Measurements from ENCODE around the gene MADD.
A peak's percentile ranks its signal among the peaks of the same experiment; 100 is the strongest.

The MADD gene

DNA sequence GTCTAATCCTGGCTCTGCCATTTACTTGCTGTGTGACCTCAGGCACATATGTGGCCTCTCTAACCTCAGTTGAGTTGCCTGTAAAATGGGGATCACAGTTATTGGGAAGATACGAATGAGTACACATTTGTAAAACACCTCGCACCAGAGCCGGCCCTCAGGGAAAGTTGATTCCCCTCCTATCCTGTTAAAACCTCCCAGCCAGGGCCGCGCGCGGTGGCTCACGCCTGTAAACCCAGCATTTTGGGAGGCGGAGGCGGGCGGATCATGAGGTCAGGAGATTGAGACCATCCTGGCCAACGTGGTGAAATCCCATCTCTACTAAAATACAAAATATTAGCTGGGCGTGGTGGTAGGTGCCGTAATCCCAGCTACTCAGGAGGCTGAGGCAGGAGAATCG is 90.4 kb downstream of the MADD start:
- DNase-seq, result no peak

DNA sequence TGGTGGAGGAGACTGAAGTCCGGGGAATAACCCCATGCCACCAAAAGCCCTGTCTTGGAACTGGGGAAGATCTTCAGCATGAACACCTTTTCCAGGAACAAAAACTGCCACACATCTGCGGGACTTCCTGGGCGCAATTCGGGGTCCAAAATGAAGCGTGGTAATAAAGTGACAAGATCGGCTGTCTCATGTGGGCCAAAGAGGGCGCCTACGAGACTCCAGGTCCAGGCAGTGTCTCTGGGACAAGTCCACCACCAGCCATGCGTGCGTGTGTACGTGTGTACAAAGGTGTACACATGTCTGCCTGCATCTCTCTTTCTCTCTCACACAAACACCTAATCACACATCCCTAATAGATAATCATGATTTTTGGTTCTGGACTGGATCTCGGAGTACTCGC is 91.5 kb downstream of the MADD start:
- DNase-seq, result no peak

DNA sequence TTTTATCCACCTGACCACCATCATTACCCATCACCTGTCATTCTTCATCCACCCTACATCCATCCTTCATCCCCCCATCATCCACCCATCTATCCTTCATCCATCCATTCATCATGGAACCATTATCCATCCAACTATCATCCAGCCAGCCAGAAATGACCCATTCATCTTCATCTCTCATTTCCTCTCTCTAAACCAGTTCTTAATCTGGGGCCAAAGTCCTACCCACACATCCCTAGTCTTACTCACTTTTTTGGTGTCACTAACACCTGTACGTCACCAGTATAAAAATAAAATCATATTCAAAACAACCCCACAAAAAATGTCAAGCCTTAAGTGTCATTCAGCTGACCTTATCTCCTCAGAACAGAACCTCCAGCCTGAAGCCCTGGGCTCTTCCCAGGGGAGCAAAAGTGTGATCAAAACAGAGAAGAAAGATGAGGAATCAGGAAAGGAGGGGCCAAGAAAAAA is 96.1 kb downstream of the MADD start:
- DNase-seq, result no peak

DNA sequence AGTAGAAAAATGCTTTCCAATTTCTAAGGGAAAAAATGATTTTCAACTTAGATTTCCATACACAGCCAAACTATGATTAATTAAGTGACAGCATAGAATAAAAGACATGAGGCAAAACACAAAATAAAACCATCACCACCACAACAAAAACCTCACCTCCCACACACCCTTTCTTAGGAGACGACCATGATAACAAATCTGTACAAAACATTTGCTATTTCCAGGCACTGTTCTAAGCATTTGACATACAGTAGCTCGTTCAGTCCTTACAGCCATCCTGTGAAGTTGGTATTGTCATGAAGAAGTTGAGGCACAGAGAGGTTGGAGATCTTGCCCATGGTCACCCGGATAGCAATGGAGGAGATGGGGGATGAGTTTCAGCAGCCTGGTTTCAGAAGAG is 99.7 kb downstream of the MADD start:
- DNase-seq, result no peak

DNA sequence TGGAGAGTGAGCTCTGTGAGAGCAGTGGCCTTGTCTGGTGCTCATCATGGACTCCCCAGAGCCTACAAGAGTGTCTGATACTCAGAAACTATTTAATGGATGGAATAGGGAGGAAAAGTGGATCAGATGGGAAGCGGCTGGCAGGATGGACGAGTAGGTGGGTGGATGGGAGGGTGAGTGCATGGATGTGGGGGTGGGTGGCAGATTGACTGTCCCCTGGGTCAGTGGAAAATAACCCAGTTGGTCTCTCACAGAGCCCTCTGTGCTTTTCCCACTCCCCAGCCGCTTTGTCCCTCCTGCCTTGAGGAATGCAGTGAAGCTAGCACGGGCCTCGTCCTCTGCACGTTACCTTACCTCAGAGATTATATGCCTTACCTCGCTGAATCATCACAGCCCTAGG is 102.5 kb downstream of the MADD start:
- DNase-seq, result no peak

DNA sequence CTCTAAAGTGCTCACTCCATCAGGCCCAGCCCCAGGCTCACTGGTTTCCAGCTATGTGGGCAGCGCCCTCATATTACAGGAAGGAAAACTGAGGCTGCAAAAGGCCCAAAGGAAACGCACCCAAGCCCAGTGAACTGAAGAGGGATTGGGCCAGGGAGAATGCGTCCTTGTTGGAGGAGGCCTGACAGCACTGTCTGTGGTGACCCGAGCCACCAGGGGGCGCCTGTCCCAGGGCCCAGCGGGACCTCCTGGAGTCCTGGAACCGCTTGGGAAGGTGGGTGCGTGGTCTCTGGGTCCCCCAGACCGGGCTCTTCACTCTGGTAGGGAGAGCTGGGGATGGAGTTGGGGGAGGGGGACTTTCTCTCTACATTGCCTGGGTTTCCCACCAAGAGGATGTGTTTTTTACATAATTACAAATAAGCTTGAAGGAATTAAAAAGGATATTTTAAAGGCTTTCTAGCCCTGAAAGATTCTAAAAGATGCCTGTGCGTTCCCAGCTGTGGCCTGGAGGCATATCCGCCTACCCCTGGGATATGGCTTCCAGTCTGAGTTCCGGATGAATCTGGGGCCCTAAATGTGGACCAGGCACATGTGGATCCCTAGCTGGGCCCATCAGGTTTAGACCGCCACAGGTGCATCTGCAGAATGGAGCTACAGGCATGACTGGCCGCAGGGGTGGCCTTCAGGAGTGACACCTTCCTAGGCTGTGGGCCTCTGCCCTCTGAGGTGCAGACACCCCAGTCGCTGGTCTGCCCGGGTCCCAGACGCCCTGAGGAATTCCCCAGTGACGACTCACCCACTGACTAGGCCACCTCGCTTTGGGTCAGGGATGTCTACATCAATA is 104.2 kb downstream of the MADD start:
- peak; percentile 9 for DNase-seq

DNA sequence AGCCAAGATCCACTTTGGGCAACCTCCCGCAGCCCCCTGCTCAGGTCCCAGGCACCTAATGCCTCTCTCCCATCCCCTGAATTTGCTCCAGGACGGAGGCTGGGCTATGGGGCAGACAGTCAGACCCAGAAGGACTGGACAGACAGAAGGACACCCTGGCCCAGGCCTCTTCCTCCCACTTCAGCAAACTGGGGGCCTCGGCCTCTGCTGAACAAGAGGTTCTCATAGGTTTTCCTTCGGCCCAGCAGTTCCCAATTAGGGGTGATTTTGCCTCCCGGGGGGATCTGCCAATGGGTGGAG is 104.7 kb downstream of the MADD start:
- no peak for DNase-seq

DNA sequence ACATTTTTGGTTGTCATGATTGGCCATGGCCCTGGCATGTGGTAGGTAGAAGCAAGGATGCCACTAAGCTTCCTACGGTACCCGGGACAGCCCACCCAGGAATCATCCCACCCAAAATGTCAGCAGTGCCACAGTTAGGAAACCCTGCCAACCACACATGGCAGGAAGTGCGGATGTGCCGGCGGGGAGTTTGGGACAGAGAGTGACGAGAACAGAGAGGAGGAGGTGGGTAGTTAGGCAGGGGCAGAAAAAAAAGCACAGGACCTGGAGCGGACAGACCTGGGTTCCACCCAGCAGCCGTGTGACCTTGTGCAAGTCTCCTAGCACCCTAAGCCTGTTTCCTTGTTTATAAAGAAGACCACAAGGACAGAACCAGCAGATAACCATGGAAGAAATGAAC is 105.1 kb downstream of the MADD start:
- no peak for DNase-seq

DNA sequence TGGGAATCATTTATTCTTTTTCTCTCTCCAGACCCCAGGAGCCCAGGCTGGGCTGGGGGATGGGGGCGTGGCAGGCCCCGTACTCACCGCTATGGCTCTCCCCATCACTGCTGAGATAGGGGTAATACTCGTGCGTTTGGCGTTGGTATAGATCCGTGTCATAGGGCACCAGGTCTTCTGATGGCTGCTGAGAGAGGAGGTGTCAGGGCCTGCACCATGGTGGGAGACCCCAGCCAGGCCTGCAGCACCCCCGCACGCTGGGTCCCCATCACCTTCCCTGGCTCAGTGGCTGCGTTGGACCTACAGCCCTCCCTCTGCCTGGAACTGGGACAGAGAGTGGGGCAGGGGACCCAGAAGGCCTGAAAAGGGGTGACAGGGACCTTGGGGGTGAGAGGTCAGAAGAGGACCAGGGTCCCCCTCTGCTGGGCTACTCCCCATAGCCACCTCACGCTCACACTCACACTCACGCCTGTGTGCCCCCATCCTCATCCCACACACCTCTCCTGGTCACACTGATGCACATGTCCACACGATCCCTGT is 105.7 kb downstream of the MADD start:
- DNase-seq, result no peak

DNA sequence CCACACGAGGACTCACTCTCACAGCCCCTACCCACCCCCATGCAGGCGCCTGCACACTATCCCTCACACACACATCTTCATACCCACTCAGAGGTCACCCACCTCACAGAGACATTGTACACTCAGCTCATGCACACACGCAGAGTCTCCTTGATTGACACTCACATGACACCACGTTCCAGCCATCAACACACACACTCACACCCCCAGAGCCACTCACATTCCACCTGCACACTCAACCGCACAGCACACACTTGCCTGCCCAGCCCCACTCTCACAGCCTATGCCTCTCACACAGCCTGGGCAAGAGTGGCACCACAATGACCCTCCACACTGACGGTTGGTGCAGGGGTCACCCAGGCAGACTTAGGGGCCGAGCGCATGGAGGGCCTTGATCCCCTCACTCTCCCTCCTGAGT is 106.2 kb downstream of the MADD start:
- no peak for DNase-seq

DNA sequence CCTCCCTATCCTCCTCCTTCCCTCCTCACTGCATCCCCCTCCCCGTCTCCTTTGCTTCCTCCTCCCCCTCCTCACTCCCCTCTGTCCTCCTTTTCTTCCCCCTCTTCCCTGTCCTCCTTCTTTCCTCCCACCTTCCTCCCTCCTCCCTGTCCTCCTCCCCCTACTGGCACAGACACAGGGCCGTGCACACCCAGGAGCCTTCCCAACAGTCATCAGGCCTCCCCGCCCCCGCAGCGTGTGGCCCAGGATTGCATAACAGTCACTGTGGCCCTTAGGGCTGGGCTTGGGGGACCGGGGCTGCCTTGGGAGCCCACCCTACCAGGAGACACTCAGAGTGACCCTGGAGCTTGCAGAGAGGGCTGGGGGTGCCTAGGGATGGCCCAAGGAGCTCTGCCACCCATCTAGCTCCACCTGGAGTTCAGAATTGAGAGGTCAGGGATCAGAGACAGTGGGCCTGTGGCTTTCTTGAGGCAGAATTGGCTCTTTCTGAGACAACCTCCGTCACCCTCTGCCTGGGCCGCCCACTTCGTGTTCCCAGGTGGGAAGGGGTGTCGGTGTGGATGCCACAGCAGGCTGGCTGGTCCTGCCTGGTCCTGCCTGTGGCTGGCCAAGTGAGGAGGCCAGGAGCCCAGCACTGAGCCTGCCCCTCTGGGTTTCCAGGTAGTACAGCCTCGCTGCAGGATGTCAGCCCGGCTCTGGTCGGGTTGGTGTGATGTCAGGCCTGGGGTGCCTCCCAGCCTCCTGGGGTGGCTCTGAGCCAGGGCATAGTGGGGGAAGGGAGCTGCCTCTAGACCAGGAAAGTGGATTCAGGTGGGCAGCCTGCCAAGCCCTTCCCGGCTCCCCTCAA is 106.8 kb downstream of the MADD start:
- no peak for DNase-seq

DNA sequence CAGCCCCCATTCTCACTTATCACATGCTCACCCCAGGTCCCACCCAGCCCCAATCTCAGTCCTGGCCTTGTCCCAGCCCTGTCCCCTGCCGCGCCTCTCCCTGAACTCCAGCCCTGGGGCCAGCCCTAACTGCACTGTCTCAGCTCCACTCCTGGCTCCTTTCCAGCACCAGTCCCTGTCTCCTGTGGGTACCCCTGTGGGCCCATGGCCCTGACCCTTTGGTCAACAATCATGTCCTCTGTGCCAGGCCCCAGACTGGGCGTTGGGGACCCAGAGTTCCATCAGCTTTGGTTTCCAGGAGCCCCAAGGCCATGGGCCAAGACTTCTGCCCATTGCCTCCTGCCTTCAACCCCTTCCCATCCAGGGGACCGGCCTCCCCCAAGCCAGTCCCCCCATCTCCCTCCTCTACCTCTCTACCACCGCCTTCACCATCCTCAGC is 107.7 kb downstream of the MADD start:
- DNase-seq, result no peak

DNA sequence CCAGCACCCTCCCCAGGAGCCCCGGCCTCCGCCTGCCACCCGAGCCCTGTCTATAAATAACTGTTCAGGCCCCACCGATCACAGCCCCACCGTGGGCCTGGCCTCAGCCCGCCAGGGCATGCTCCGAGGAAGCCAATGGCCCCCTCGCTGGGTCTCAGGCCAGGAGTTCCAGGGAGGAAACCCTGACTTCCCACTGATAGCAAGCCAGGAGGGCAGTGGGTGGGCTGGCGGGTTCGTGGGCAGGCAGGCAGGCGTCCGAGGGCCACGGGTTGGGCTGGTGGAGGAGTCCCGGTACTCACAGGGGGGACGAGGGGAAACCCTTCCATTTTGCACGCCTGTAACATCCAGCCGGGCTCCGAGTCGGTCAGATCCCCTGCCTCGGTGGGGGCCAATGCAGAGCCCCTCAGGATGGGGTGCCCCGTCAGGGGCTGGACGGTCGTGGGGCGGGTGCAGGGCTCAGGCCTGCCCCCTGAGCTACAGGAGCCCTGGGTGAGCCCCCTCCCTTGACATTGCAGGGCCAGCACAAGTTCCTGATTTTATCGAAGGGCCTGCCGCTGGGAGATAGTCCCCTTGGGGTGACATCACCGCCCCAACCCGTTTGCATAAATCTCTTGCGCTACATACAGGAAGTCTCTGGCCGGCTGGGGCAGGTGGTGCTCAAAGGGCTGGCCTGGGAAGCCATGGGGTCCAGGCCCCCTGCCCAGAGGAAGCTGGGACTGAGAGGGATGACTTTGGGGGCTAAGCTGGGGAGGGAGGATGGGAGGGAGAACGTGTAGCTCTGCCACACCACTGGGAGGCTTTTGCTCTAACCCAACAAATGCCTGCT is 108.3 kb downstream of the MADD start, which contains the start of gene SPI1:
Gene SPI1, minus strand, starts transcription at position 538 of the 826 bp plus-strand sequence. Its CDS starts 194 bp downstream, at position 344.
- DNase-seq, result no peak

DNA sequence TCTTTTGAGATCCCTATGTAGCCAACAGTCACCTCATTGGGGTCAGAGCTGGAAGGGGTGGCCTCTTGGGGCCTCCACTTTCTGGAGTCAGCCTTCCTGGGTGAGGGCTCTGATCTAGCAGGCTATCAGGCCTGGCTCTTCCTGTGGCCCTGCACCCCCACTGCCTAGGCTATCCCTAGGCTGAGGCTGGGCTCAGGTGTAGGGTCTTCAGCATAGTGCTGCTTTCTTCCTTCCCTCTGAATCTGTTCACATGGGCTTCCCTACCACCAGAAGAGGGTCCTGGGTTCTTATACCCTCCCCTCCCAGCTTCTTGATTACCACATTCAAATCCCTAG is 108.9 kb downstream of the MADD start:
- no peak for DNase-seq

DNA sequence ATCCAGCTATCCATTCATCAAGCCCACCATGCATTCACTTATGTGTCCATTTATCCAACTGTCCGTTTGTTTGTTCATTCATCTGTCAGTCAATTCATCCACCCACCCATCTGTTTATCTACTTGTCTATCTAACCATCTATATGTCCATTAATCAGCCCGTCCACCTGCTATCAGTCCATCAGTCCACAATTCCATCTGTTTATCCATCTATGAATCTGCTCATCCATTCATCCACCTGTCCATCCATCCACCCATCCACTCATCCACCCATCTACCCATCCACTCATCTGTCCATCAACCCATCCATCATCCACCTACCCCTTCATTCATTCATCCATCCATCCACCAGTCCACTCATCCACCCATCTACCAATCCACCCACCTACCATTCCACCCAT is 109.4 kb downstream of the MADD start:
- no peak for DNase-seq
